Thoracic aorta (tissue), 2 donors: ENCODE measurements around the gene RNF224. TPM values are rescaled to one million over a fixed set of nuclear protein-coding genes. Genes with fewer than 3 reads are reported as not detected.
A peak's percentile ranks its signal among the peaks of the same experiment; 100 is the strongest.
"Not testable (repeated sequence)": the region's sequence is repeated elsewhere in the genome, so short reads cannot be mapped to it uniquely, and the experiment has no call there.

ENCODE experiments used
- ATAC-seq: fragments of 150-250 bp; one replicate; pipeline ENCODE4 v1.8.0; 2017; ENCODE audit warnings: low read depth; ENCODE audit not compliant: insufficient number of reproducible peaks, low FRiP score
- DNase-seq: peaks from one replicate; pipeline ENCODE4 v3.0.0-alpha.2; 2020; ENCODE audit warnings: low spot score
- H3K27ac ChIP-seq, 2 donors: fragments of 200-600 bp; sonication (generic); 1 replicate in 1 of 2; 2 replicates in 1 of 2; pipeline ENCODE4 v1.5.1; 2016; ENCODE audit warnings: mild to moderate bottlenecking in 2 of 2, moderate library complexity in 2 of 2
- H3K27me3 ChIP-seq: fragments of 200-600 bp; sonication (generic); replicated peaks from 2 replicates; pipeline ENCODE4 v1.6.0; 2016; ENCODE audit warnings: mild to moderate bottlenecking; ENCODE audit not compliant: insufficient read depth
- H3K36me3 ChIP-seq: fragments of 200-600 bp; sonication (generic); one replicate; pipeline ENCODE4 v1.5.1; 2016
- H3K4me1 ChIP-seq, 2 donors: fragments of 200-600 bp; sonication (generic); 1 replicate in 1 of 2; 2 replicates in 1 of 2; pipeline versions ENCODE4 v1.5.1 to v1.6.0; 2016; ENCODE audit warnings: low read depth in 2 of 2, mild to moderate bottlenecking in 1 of 2; ENCODE audit not compliant: control insufficient read depth in 1 of 2
- H3K4me3 ChIP-seq: fragments of 200-600 bp; sonication (generic); 2 replicates; pipeline ENCODE4 v1.5.1; 2016; ENCODE audit warnings: mild to moderate bottlenecking
- H3K9me3 ChIP-seq: fragments of 200-600 bp; sonication (generic); 2 replicates; pipeline ENCODE4 v1.5.1; 2016
- total RNA-seq, 2 donors: library from RNA; depleted of rRNA; stranded (reverse); fragments of >200 nt; gene quantifications; one replicate each; pipeline versions ENCODE4 v1.1.0 to v1.2.3, GENCODE V29; 2016
- TF ChIP-seq, protein P1 (sequence below): fragments of 200-600 bp; sonication (generic); IDR thresholded peaks from one replicate; pipeline ENCODE4 v1.5.1; 2019; ENCODE audit warnings: antibody characterized with exemption

The RNF224 gene
- total RNA-seq, 2 donors from 2014 or later, result not detected

DNA sequence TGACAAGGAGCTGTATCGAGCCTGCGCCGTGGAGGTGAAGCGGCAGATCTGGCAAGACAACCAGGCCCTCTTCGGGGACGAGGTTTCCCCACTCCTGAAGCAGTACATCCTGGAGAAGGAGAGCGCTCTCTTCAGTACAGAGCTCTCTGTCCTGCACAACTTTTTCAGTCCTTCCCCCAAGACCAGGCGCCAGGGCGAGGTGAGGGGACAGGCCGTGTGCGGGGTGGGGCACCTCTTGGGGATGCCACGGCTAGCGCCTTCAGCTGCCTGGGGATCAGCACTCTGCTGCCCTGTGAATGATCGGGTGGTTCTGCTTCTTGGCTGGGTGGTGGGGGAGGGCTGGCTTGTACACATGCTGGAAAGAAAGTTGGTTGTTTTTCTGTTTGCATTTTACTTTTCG is 29.6 kb downstream of the RNF224 start:
- H3K36me3 ChIP-seq, result no peaks in the 10 kb centered on the region
- no peak overlapping the region for H3K4me3 ChIP-seq
- no peak for DNase-seq

DNA sequence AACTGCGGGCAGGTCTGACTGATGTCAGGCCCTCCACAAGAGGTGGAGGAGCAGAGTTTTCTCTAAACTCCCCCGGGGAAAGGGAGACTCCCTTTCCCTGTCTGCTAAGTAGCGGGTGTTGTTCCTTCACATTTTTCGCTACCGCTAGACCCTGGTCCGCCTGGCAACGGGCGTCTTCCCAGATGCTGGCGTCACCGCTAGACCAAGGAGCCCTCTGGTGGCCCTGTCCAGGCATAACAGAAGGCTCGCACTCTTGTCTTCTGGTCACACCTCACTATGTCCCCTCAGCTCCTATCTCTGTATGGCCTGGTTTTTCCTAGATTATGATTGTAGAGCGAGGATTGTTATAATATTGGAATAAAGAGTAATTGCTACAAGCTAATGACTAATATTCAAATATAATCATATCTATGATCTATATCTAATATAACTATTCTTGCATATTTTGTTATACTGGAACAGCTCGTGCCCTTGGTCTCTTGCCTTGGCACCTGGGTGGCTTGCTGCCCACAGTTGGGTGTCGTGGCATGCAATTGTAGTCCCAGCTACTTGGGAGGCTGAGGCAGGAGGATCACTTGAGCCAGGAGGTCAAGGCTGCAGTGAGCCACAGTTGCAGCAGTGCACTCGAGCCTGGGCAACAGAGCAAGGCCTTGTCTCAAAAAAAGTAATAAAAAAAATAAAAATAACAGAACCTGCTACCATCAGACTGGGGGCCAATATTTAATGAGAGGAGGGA is 35.0 kb downstream of the RNF224 start:
- not testable (repeated sequence) for H3K4me3 ChIP-seq, H3K27me3 ChIP-seq, H3K27ac ChIP-seq, ATAC-seq, DNase-seq, H3K4me1 ChIP-seq, H3K9me3 ChIP-seq
- H3K36me3 ChIP-seq, result peaks cover 37% of the 10 kb centered on the region
- TF ChIP-seq, protein P1, sequence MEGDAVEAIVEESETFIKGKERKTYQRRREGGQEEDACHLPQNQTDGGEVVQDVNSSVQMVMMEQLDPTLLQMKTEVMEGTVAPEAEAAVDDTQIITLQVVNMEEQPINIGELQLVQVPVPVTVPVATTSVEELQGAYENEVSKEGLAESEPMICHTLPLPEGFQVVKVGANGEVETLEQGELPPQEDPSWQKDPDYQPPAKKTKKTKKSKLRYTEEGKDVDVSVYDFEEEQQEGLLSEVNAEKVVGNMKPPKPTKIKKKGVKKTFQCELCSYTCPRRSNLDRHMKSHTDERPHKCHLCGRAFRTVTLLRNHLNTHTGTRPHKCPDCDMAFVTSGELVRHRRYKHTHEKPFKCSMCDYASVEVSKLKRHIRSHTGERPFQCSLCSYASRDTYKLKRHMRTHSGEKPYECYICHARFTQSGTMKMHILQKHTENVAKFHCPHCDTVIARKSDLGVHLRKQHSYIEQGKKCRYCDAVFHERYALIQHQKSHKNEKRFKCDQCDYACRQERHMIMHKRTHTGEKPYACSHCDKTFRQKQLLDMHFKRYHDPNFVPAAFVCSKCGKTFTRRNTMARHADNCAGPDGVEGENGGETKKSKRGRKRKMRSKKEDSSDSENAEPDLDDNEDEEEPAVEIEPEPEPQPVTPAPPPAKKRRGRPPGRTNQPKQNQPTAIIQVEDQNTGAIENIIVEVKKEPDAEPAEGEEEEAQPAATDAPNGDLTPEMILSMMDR, result peak; percentile 50

More for the DNA sequence above, 29.6 kb downstream of the RNF224 start:
- Histone ChIP-seq H3K4me1 (peaks cover 14 to 26% of the 10 kb centered on the region in 2 donors), H3K27me3 (no peaks in the 10 kb centered on the region), H3K9me3 (no peaks in the 10 kb centered on the region), H3K27ac (no peak overlapping the region)
- no peak for ATAC-seq
- TF ChIP-seq, protein P1, result no peak

DNA sequence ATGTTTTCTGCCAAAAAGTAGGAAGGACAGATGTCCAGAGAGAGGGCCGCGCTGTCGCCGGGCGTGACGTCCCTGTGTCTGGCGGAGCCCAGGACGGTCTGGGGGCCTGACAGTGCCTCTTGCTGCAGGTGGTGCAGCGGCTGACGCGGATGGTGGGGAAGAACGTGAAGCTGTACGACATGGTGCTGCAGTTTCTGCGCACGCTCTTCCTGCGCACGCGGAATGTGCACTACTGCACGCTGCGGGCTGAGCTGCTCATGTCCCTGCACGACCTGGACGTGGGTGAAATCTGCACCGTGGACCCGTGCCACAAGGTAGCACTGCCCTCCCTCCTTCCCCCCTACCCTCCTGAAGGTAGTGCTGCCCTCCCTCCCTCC is 35.6 kb downstream of the RNF224 start:
- no peak overlapping the region for H3K27ac ChIP-seq
- ATAC-seq, result no peak
- no peak overlapping the region for H3K4me3 ChIP-seq

DNA sequence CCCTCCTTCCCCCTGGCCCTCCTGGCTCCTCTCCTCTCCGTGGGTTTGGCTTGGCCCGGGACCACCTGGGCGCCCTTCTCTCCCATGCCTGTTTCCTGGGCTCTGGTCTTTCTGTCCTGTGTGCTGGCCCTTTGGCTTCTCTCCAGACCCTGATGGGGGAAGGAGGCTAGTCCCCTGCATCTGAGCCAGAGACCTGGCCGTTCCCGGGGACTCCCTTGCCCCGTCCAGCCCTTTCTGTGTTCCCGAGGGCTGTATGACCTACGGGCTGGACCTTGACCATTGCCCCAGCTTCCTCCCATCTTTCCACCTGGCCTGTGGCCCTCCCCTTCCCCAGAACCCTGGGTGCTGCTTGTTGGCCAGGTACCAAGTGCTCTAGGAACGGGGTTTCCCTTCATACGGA is 36.2 kb downstream of the RNF224 start:
- Histone ChIP-seq H3K9me3 (no peaks in the 10 kb centered on the region), H3K27ac (no peak overlapping the region), H3K4me3 (no peak overlapping the region), H3K27me3 (no peaks in the 10 kb centered on the region), H3K4me1 (peaks cover 0 to 9% of the 10 kb centered on the region in 2 donors), H3K36me3 (peaks cover 38% of the 10 kb centered on the region)
- DNase-seq (no peak), ATAC-seq (no peak)
- TF ChIP-seq, protein P1, result no peak

More for the DNA sequence above, 35.6 kb downstream of the RNF224 start:
- peaks cover 0 to 3% of the 10 kb centered on the region in 2 donors for H3K4me1 ChIP-seq
- no peak for DNase-seq
- peaks cover 38% of the 10 kb centered on the region for H3K36me3 ChIP-seq
- no peaks in the 10 kb centered on the region for H3K27me3 ChIP-seq
- TF ChIP-seq, protein P1, result no peak
- no peaks in the 10 kb centered on the region for H3K9me3 ChIP-seq

DNA sequence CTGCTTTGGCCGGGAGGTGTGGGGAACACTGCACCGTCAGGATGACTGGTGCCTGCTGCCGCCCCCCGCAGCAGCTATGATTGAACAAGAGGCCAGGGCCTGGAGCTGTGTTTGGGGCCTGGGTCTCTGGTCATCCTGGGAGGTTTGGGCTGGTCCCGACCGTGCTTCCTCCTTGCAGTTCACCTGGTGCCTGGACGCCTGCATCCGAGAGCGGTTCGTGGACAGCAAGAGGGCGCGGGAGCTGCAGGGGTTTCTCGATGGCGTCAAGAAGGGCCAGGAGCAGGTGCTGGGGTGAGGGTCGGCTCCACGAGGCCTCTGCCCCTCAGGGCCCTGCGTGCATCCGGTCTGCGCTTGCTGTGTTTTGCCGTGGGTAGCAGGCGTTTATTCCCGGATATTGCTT is 36.8 kb downstream of the RNF224 start:
- no peak for DNase-seq
- peaks cover 38% of the 10 kb centered on the region for H3K36me3 ChIP-seq

More for the DNA sequence above, 36.8 kb downstream of the RNF224 start:
- Histone ChIP-seq H3K4me1 (peaks cover 3 to 15% of the 10 kb centered on the region in 2 donors), H3K4me3 (no peak overlapping the region), H3K9me3 (no peaks in the 10 kb centered on the region), H3K27me3 (no peaks in the 10 kb centered on the region), H3K27ac (no peak overlapping the region)
- TF ChIP-seq, protein P1, result no peak
- ATAC-seq, result no peak
